GM06990 (cell line): ENCODE measurements around the gene C12orf56.
"Not testable (repeated sequence)": the region's sequence is repeated elsewhere in the genome, so short reads cannot be mapped to it uniquely, and the experiment has no call there.

Experiments
- DNase-seq: peaks from one replicate; pipeline ENCODE4 v3.0.0-alpha.2; 2011; ENCODE audit not compliant: insufficient read length; ENCODE audit errors: extremely low read depth
- H3K27me3 ChIP-seq: replicated peaks from 2 replicates; pipeline ENCODE4 v1.6.0; 2011; ENCODE audit warnings: low read length; ENCODE audit not compliant: control insufficient read depth, insufficient read depth
- H3K36me3 ChIP-seq: 2 replicates; pipeline ENCODE4 v1.5.1; 2011; ENCODE audit warnings: low read length; ENCODE audit not compliant: control insufficient read depth, insufficient read depth
- H3K4me3 ChIP-seq: replicated peaks from 2 replicates; pipeline ENCODE4 v1.5.1; 2011; ENCODE audit warnings: low read depth, mild to moderate bottlenecking, control low read depth, low read length
- CTCF ChIP-seq: IDR thresholded peaks from 2 replicates; pipeline ENCODE4 v1.5.1; 2011; ENCODE audit warnings: low read length, control low read depth, mild to moderate bottlenecking, inconsistent platforms; ENCODE audit not compliant: insufficient read depth, poor library complexity, severe bottlenecking

Gene C12orf56

GRCh38 chr12:64335886-64336466 lies 54.6 kb downstream of the C12orf56 start:
- no peak for TF ChIP-seq CTCF
- DNase-seq: no peak

GRCh38 chr12:64332938-64333337 lies 57.6 kb downstream of the C12orf56 start:
- TF ChIP-seq CTCF: no peak
- H3K36me3 ChIP-seq: no peaks in the 10 kb centered on the region
- H3K4me3 ChIP-seq: no peak overlapping the region
- no peaks in the 10 kb centered on the region for H3K27me3 ChIP-seq
- DNase-seq: no peak

More at GRCh38 chr12:64335886-64336466, 54.6 kb downstream of the C12orf56 start:
- no peaks in the 10 kb centered on the region for H3K27me3 ChIP-seq
- no peak overlapping the region for H3K4me3 ChIP-seq
- no peaks in the 10 kb centered on the region for H3K36me3 ChIP-seq

- Histone ChIP-seq H3K27me3 (no peaks in the 10 kb centered on the region), H3K36me3 (no peaks in the 10 kb centered on the region), H3K4me3 (no peak overlapping the region)
- TF ChIP-seq CTCF: no peak
- no peak for DNase-seq
Observed at GRCh38 chr12:64332296-64332695, 58.3 kb downstream of the C12orf56 start.

- DNase-seq, H3K36me3 ChIP-seq, H3K27me3 ChIP-seq, H3K4me3 ChIP-seq: not testable (repeated sequence)
Observed at GRCh38 chr12:64329031-64329710, 61.4 kb downstream of the C12orf56 start.

- TF ChIP-seq CTCF: no peak
- no peaks in the 10 kb centered on the region for H3K27me3 ChIP-seq
- H3K4me3 ChIP-seq: no peak overlapping the region
- H3K36me3 ChIP-seq: no peaks in the 10 kb centered on the region
- DNase-seq: no peak
Observed at GRCh38 chr12:64325055-64325454, 65.5 kb downstream of the C12orf56 start.

- no peak for TF ChIP-seq CTCF
- no peak for DNase-seq
- H3K36me3 ChIP-seq: no peaks in the 10 kb centered on the region
- H3K27me3 ChIP-seq: no peaks in the 10 kb centered on the region
- H3K4me3 ChIP-seq: no peak overlapping the region
Observed at GRCh38 chr12:64323476-64324225, 66.9 kb downstream of the C12orf56 start.
